Endothelial cell of umbilical vein (primary cell): ENCODE results near the gene HDAC4. TPM values are rescaled to one million over a fixed set of nuclear protein-coding genes. Genes with fewer than 3 reads are reported as not detected.

Experiments
- BruUV-seq: library from RNA; stranded (reverse); fragments of 400-500 nt; replicated peaks from 2 replicates; lab custom pipeline; 2021; lab: Mats Ljungman, UMichigan
- CTCF ChIA-PET: fragments of 300-600, 350-600 bp; sonication (Branson Sonifier 250); formaldehyde crosslinking; loops from one replicate; lab custom pipeline; 2021; ENCODE audit warnings: antibody characterized with exemption, inconsistent platforms; lab: Charles Lee
- POLR2A ChIA-PET: fragments of 300-600, 350-600 bp; sonication (Branson Sonifier 250); formaldehyde crosslinking; loops from one replicate; lab custom pipeline; 2021; ENCODE audit warnings: antibody characterized with exemption, inconsistent platforms; lab: Charles Lee
- DNase-seq: peaks from one replicate; pipeline ENCODE4 v3.0.0-alpha.2; 2011; ENCODE audit warnings: low read depth, low spot score
- FAIRE-seq: peaks from 2 replicates; lab custom pipeline; 2011; peaks lifted over from hg19 to GRCh38; lab: Jason Lieb, UNC
- H2AFZ ChIP-seq: 2 replicates; pipeline ENCODE4 v1.6.0; 2012; ENCODE audit warnings: low read depth, low read length, control low read depth, inconsistent platforms
- H3K27ac ChIP-seq: 2 replicates; pipeline ENCODE4 v1.5.1; 2011; ENCODE audit warnings: low read depth, mild to moderate bottlenecking, control low read depth, low read length, moderate library complexity; ENCODE audit not compliant: insufficient read depth
- H3K27me3 ChIP-seq, 2 experiments: 2 replicates each; pipeline versions ENCODE4 v1.6.0 to v1.6.1; 2011; ENCODE audit warnings: low read length in 2 of 2, mixed read lengths in 1 of 2; ENCODE audit not compliant: control insufficient read depth in 2 of 2, insufficient read depth in 2 of 2
- H3K36me3 ChIP-seq, 2 experiments: 2 replicates in 1 of 2; 3 replicates in 1 of 2; pipeline ENCODE4 v1.5.1; 2011; ENCODE audit warnings: low read length in 2 of 2, mild to moderate bottlenecking in 1 of 2, moderate library complexity in 1 of 2; ENCODE audit not compliant: control insufficient read depth in 2 of 2, insufficient read depth in 2 of 2; ENCODE audit errors: extremely low read depth in 1 of 2
- H3K4me1 ChIP-seq: 3 replicates; pipeline ENCODE4 v1.5.1; 2011; ENCODE audit warnings: mild to moderate bottlenecking, low read length; ENCODE audit not compliant: control insufficient read depth, insufficient read depth; ENCODE audit errors: extremely low read depth
- H3K4me2 ChIP-seq: 2 replicates; pipeline ENCODE4 v1.6.1; 2011; ENCODE audit warnings: low read length, control low read depth, mixed read lengths; ENCODE audit not compliant: insufficient read depth
- H3K4me3 ChIP-seq, 3 experiments: fragments of 200-600 bp in 1 of 3; sonication (generic), shearing (Covaris generic) in 1 of 3; replicated peaks in 1 of 3; 2 replicates each; pipeline ENCODE4 v1.5.1; 2011 to 2016; ENCODE audit warnings: control low read depth in 3 of 3, low read length in 3 of 3, mild to moderate bottlenecking in 2 of 3, inconsistent platforms in 1 of 3, low read depth in 1 of 3, moderate library complexity in 1 of 3; ENCODE audit not compliant: insufficient read depth in 1 of 3
- H3K79me2 ChIP-seq: 2 replicates; pipeline ENCODE4 v1.6.0; 2012; ENCODE audit warnings: low read length, inconsistent platforms; ENCODE audit not compliant: control insufficient read depth, insufficient read depth
- H3K9ac ChIP-seq: replicated peaks from 2 replicates; pipeline ENCODE3; 2011; ENCODE audit warnings: low read length, control low read depth; ENCODE audit not compliant: insufficient read depth; ENCODE audit errors: extremely low read depth
- H3K9me1 ChIP-seq: replicated peaks from 3 replicates; pipeline ENCODE4 v1.6.0; 2011; ENCODE audit warnings: mild to moderate bottlenecking, low read length; ENCODE audit not compliant: control insufficient read depth, insufficient read depth; ENCODE audit errors: extremely low read depth
- H3K9me3 ChIP-seq: replicated peaks from 2 replicates; pipeline ENCODE4 v1.5.1; 2012; ENCODE audit warnings: low read length, inconsistent platforms; ENCODE audit not compliant: control insufficient read depth, insufficient read depth
- H4K20me1 ChIP-seq: replicated peaks from 2 replicates; pipeline ENCODE3; 2011; ENCODE audit warnings: mild to moderate bottlenecking, low read length; ENCODE audit not compliant: control insufficient read depth, insufficient read depth; ENCODE audit errors: extremely low read depth
- EZH2 ChIP-seq: IDR thresholded peaks from 2 replicates; pipeline ENCODE4 v1.6.1; 2012; ENCODE audit warnings: borderline replicate concordance, low read depth, mild to moderate bottlenecking, moderate library complexity, low read length, inconsistent platforms; ENCODE audit not compliant: severe bottlenecking
- FOS ChIP-seq: IDR thresholded peaks from 2 replicates; pipeline ENCODE4 v1.6.1; 2011; ENCODE audit warnings: mild to moderate bottlenecking, low read length, moderate library complexity, borderline replicate concordance; ENCODE audit not compliant: insufficient read depth
- GATA2 ChIP-seq: IDR thresholded peaks from 2 replicates; pipeline ENCODE4 v1.7.0; 2011; ENCODE audit warnings: low read depth, mild to moderate bottlenecking, moderate library complexity, mixed read lengths, low read length; ENCODE audit not compliant: insufficient read length, insufficient read depth
- JUN ChIP-seq: IDR thresholded peaks from 2 replicates; pipeline ENCODE4 v1.6.1; 2011; ENCODE audit warnings: borderline replicate concordance, low read depth; ENCODE audit not compliant: insufficient read length, insufficient read depth
- MYC ChIP-seq: IDR thresholded peaks from one replicate; pipeline ENCODE4 v1.6.1; 2011; ENCODE audit warnings: mild to moderate bottlenecking, low read depth, low read length
- POLR2A ChIP-seq: IDR thresholded peaks from 2 replicates; pipeline ENCODE4 v1.6.1; 2012; ENCODE audit warnings: low read depth, mild to moderate bottlenecking, control low read depth, low read length
- POLR2AphosphoS5 ChIP-seq: IDR thresholded peaks from 2 replicates; pipeline ENCODE4 v1.6.1; 2012; ENCODE audit warnings: low read depth, mild to moderate bottlenecking, control low read depth, low read length, moderate library complexity; ENCODE audit not compliant: insufficient read depth
- dilution Hi-C: fragments of 300-500 bp; cut with MboI; formaldehyde crosslinking; loops from one replicate; pipeline ENCODE4 v1.15.0; 2019; ENCODE audit warnings: low sequenced_read_pairs; ENCODE audit not compliant: extremely low pct_ligation_motif_present
- intact Hi-C: fragments of 100-400 bp; cut with micrococcal nuclease; formaldehyde crosslinking; loops from one replicate; pipeline ENCODE4 v1.10.0; 2022
- polyA plus RNA-seq, 4 experiments: library from polyadenylated mRNA; depleted of rRNA in 3 of 4; stranded (reverse) in 3 of 4; unstranded in 1 of 4; fragments of >200 nt; gene quantifications; 2 replicates each; pipeline versions ENCODE4 v1.2.1 to v1.2.3, GENCODE V29; 2011 to 2012; ENCODE audit warnings: missing spikeins in 1 of 4
- total RNA-seq: library from RNA; stranded (reverse); gene quantifications from 2 replicates; pipeline ENCODE4 v1.2.3, GENCODE V29; 2021
- TF ChIP-seq, protein P1 (sequence below): IDR thresholded peaks from 2 replicates; pipeline ENCODE4 v1.6.1; 2011; ENCODE audit not compliant: insufficient read depth, insufficient read length
- TF ChIP-seq, protein P2 (sequence below), 2 donors: IDR thresholded peaks; 1 replicate in 1 of 2; 2 replicates in 1 of 2; pipeline ENCODE4 v1.5.1; 2011; ENCODE audit warnings: low read length in 2 of 2, mild to moderate bottlenecking in 2 of 2, moderate library complexity in 2 of 2, control low read depth in 1 of 2, inconsistent platforms in 1 of 2, low read depth in 1 of 2; ENCODE audit not compliant: insufficient read depth in 1 of 2; ENCODE audit errors: extremely low read depth in 1 of 2

The HDAC4 gene
- total and polyA plus RNA-seq, 2 donors (not counting 3 experiments of a cell fraction or from before 2014, with no cell fraction given) = 13.4 to 33.0 TPM

DNA sequence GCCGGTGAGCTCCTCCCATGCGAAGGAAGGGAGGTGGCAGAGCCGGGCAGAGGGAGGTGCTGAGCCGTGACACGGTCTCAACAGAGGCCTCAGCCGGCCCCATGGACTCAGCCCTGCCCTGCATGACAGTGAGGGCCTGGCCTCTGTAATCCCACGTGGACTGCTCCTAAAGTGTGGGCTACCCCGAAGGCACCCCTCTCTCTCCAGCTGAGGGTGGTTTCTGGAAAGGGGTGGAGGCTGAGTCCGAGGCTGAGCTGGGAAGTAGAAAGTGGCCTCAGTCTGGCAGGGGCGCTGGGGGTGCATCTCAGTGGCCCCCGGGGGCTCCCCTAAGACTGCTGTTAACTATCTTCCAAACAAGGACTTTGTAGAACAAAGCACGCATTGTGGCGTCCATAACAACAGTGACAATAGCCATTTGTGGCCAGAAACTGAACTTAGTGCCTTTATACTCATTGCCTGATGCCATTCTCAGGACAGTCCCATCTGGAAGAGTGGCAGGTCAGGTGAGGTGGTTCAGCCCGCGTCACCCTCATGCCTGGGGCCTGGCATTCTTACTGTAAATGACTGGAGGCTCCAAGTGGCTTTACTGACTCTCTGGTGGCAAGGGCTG, 360.6 kb downstream of the HDAC4 start:
- H3K27ac ChIP-seq = no peak overlapping the region
- H3K4me2 ChIP-seq = no peak overlapping the region
- intact Hi-C loops (no loop called here), dilution Hi-C loops (no loop called here)
- no peak overlapping the region for H3K9ac ChIP-seq
- no peaks in the 10 kb centered on the region for H4K20me1 ChIP-seq
- TF ChIP-seq FOS (no peak), EZH2 (no peak), POLR2A (no peak), GATA2 (no peak), POLR2AphosphoS5 (no peak), MYC (no peak), JUN (no peak)
- TF ChIP-seq, protein P1, sequence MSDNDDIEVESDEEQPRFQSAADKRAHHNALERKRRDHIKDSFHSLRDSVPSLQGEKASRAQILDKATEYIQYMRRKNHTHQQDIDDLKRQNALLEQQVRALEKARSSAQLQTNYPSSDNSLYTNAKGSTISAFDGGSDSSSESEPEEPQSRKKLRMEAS = no peak
- TF ChIP-seq, protein P2, sequence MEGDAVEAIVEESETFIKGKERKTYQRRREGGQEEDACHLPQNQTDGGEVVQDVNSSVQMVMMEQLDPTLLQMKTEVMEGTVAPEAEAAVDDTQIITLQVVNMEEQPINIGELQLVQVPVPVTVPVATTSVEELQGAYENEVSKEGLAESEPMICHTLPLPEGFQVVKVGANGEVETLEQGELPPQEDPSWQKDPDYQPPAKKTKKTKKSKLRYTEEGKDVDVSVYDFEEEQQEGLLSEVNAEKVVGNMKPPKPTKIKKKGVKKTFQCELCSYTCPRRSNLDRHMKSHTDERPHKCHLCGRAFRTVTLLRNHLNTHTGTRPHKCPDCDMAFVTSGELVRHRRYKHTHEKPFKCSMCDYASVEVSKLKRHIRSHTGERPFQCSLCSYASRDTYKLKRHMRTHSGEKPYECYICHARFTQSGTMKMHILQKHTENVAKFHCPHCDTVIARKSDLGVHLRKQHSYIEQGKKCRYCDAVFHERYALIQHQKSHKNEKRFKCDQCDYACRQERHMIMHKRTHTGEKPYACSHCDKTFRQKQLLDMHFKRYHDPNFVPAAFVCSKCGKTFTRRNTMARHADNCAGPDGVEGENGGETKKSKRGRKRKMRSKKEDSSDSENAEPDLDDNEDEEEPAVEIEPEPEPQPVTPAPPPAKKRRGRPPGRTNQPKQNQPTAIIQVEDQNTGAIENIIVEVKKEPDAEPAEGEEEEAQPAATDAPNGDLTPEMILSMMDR (IDR thresholded peaks at IDR 0.05; ENCODE audit: extremely low read depth in 1 of 2, insufficient read depth in 1 of 2, low read depth in 1 of 2, low read length in 2 of 2) = no peak
- H3K4me1 ChIP-seq = no peaks in the 10 kb centered on the region
- CTCF ChIA-PET = interaction anchor here (1.3 to 1.6 kb wide), 2 partner anchors 10 to 66 kb away, joined by 3 read pairs; no protein-coding TSS in a partner anchor
- H2AFZ ChIP-seq = no peak overlapping the region
- H3K36me3 ChIP-seq = no peaks in the 10 kb centered on the region
- H3K27me3 ChIP-seq = no peaks in the 10 kb centered on the region
- H3K9me3 ChIP-seq = no peaks in the 10 kb centered on the region
- no peaks in the 10 kb centered on the region for H3K79me2 ChIP-seq
- FAIRE-seq = no peak
- no peak overlapping the region for H3K4me3 ChIP-seq
- H3K9me1 ChIP-seq = no peaks in the 10 kb centered on the region
- no TSS peak for BruUV-seq
- POLR2A ChIA-PET = no interaction called here
- DNase-seq = no peak
